Fibroblast of skin of right biceps (primary cell): ENCODE results near the gene NXPH1.

ENCODE experiments used
- DNase-seq: peaks from one replicate; pipeline ENCODE4 v3.0.0-alpha.2; 2013

The NXPH1 gene

DNA sequence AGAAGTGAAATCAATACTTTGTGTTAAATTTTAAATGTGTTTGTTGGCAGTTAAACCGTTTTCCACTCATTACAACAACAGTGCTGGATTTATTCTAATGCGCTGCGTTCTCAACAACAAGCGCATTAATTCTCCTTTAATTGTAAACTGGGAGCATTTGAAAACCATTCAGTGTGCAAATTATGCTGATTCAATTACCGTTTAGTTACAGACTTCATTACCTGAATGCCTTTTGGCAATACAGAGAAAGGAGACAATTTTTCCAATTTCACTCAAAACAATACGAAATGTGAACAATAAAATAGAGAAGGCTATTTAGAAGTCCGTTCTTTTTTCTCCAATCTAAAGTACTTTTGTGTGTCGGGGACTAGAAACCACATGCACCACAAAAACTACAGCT, 4.2 kb downstream of the NXPH1 start:
- DNase-seq, result no peak

DNA sequence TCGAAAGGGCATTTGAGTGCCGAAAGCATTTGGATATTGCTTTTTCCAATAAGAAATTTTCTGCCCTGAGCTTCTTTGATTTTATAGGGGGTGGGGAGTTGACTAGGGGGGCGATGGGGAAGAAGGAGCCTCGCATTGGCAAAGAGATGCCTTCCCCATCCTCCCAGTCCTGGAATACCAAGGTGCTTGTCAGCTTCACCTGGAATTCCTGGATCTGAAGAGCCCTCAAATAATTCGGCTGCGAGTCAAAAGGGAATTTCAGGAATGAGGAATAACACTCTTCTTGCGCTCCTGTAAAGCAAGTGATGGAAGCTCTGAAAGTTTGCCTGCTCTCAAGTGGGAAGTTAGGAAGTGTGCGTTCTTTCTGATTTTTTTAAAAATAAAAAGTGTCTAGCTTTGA, 7.3 kb downstream of the NXPH1 start:
- DNase-seq, result no peak

DNA sequence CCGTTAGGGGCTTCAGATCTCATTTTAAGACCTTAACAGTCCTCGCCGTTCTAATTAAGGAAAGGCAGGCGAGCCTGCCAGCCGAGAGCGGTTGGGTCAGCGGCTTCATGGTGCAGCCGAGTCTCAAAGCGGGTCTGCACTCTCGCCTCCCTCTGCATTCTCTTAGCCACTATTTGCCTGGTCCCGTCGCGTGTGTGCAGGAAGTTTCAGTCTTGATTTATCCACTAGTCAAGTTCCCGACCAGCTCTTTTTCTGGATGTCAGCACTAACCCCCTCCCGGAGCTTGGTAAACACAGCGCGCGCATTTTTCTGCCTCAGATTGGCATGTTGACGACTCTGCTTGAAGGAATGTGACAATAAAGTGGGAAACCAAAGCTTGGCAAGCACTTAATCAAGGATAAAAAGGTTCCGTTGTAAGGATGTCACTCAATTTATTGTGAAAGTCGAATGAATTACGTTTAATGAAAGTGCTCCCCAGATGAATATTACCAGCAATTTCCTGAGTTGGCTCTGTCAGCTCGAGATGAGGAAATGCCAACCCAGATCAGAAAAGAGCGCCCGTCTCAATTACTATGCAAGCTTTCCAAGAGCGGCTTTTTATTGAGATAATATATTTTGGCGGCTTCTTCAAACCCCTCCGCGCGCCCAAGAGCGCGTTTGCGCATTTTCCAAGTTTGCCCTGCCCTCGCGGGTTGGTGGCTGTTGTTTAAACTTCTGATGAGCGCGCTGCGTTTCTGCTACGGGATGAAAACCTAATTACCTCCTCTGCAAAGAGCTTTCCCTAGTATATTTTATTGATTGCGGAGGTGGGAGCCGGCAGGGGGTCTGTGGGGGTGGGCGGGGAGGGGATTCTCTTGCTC, 7.9 kb downstream of the NXPH1 start:
- DNase-seq, result no peak

DNA sequence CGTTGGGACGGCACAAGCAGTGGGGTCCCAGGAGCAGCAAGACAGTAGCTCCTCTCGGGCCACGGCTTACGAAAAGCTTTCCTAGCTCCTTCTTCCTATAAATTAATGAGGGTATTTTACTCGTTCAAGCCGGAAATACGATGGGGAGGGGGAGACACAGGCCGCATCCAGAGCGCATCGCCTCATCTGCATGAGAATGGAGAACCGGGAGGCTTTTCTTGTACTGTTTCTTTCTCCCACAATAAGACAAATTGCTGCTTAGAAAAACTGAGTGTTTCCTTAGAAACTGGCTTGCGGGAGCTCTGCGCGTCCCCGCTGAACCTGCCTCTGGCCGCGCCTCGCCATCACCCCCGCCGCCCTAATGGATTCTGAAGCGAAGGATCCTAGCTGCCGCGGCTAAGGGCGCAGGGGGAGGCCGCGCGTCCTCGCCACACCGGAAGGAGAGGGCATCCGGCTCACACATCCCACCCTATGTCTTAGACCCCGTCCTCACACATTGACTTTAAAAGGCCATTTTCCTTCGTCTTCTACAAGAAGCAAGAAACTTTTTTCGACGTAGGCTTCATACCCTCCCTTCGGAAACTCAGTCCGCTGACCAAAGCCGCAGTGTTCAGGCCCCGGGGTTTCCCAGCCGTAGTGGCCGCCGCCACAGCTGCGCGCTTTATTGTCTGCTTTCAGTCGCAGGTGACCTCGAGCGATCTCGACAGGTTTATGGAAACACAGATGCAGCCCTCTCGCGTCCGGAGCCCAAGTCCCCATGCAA, 8.8 kb downstream of the NXPH1 start:
- DNase-seq, result no peak

DNA sequence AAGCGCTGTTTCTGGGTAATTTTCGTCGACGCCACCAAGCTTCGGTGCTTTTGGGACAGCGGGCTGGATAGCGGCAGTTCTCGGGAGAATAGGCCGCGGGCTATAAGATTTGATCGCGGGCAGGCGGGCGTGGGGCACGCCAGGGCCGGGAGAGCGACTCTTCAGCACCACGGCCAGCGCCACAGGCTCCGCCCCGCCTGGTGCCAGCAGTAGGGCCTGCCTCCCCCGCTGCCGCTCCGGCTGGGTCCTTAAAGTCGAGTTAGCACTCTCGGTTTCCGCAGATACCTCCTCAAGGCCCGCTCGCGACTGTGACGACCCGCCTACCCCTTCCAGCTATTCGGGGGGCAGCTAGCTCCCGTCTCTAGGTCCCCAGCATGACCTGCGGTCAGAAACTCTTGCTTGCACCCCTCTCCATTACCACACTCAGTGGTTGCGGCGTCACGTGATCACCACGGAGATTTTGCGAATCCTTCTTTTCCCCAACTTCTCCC, 9.4 kb downstream of the NXPH1 start:
- peak; percentile 28 for DNase-seq

DNA sequence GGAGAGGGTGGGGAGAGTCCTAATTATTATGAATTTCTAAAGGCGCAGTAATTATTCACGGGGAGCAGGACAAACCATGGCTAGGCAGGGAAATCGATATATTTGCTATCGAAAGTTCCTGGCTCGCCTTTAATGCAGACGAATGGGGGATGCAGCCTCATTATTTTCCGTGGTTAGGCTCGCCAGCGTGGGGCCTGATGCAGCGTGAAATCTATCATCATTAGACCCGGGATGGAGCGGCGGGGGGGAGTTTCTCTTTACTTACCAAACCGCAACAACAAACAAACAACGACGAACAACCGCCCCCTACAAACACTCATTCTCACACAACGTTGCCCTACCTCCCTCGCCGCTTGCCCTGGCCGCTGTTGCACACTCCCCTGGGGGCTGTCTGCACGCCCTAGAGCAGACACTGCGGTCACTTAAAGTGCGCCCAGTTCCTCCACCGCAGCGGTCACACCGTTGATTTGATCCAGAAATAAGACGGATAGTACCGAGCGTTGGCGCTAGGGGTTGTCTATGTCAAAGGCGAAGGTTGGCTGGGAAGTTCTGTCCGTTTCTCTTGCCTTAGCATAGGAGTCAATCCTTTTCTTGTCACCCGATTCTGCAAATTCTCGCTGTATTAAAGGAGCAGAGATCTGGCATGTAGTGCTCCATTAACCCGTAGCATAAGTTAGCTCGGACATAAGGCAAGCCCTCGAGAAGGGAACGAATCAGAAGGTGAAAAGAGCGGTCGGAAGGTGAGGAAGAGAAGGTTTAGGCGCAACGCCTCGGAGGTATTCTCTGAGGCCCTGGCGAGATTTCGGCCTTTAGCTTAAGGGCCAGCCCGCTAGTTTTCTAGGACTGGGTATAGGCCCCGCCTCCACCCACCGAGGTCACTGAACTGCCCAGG, 10.4 kb downstream of the NXPH1 start:
- DNase-seq, result no peak

DNA sequence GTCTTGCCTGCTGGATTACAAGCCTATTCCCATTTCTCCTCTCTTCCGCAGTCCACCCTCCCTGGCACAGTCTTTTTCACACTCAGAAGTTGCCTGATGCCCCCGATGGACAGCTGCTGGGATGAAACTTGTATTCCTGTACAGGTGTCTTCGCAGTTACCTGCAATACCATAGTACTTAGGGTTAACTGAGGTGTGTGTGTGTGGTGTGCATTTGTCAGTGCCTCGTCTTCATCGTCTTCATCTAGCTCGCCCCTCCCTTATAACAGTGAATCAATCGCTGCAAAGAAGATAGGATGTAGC, 11.0 kb downstream of the NXPH1 start:
- no peak for DNase-seq

DNA sequence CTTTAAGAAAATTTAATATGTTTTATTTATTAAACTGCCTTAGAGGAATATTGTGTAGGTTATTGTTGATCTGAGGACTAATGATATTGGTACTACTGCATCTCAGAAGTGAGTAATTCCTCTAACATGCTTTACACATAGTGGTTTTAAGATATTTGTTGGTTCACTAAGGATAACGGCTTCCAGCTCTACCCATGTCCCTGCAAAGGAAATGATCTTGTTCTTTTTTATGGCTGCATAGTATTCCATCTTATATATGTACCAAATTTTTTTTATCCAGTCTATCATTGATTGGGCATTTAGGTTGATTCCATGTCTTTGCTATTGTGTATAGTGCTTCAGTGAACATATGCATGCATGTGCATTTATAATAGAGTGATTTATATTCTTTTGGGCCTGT, 20.1 kb downstream of the NXPH1 start:
- no peak for DNase-seq

DNA sequence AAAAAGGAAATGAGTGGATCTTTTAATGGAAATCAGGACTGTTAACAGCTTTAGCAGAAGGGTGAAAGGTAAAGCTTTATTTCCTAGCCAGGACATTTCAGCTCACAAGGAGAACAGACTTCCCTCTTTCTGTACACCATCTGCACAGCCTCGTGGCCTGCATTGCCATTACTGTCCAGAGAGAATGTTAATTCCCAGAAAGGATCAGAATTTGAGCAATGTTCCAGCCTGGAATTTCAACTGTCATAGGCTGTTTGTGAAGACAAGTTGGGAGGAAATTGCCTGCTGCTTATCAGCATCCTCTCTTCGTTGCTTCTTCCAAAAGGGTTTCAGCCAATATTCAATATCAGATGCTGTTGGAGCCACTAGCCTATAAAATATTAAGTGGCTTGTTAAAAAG, 22.0 kb downstream of the NXPH1 start:
- DNase-seq, result no peak

DNA sequence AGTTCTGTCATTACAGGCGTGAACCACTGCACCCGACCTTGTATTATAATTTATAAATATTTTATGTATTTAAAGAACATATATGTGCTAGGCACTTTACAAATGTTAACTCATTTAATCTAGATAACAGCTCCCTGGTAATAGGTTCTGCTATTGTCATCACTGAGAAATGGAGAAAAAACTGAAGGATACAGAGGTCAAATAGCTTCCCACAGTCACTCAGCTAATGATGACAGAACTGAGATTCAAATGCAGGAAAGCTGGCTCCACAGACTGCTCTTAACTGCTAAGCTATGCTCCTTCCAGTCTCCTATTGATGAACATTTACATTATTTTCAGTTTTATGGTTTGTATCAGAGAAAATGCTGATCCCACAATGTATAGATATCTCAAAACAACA, 28.9 kb downstream of the NXPH1 start:
- no peak for DNase-seq

DNA sequence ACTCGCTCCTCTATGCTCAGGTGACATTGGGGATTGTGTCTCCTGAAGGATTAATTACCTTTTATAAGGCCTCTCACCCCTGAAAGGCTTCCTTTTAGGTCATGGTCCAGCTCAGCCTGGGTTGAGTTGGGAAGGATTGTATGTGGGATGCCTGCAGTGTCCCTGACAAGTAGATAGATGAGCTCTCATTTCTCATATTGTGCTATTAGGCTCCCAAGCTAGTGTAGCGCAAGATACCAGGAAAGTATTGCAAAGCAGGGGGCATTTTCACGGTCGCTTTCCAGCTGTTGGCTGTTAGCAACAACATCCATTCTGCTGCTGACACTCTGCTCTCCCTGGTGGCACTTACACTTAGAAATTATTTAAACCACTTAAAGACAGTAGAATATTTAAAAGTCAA, 31.9 kb downstream of the NXPH1 start:
- DNase-seq, result no peak

DNA sequence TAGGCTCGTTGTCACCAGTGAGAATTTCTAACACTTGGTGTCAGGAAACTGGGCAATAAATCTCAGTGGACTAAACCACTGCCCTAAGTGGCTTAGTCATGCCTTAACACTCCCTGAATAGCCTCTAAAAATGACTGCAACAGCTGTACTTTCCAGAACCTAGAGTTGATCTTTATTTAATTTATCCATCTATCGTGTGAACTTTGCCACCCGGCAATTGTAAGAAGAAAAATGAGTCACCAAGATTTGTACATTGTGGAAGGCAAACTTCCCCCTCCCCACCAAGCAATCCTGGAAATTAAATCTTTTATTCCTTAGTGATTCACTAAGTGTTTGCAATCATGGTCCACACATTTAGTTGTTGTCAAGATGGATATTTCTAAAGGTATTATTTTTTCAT, 47.1 kb downstream of the NXPH1 start:
- no peak for DNase-seq

DNA sequence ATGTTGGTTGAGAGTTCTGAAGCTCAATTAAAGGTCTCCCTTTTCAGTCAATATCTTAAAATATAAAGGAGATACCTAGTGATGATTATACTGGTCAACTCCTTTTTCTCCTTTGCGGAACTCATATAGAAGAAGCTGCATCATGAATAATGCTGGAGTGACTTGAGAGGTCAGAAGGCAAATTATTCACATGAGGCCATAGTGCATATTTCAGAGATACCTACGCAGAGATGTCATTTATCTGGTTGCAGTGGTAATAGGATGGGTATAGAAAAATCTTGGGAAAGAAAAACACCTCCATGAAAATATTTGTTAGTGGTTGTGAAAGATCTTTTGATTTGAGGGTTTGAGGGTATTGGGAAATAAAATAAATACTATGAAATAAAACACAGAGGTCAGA, 47.7 kb downstream of the NXPH1 start:
- no peak for DNase-seq

DNA sequence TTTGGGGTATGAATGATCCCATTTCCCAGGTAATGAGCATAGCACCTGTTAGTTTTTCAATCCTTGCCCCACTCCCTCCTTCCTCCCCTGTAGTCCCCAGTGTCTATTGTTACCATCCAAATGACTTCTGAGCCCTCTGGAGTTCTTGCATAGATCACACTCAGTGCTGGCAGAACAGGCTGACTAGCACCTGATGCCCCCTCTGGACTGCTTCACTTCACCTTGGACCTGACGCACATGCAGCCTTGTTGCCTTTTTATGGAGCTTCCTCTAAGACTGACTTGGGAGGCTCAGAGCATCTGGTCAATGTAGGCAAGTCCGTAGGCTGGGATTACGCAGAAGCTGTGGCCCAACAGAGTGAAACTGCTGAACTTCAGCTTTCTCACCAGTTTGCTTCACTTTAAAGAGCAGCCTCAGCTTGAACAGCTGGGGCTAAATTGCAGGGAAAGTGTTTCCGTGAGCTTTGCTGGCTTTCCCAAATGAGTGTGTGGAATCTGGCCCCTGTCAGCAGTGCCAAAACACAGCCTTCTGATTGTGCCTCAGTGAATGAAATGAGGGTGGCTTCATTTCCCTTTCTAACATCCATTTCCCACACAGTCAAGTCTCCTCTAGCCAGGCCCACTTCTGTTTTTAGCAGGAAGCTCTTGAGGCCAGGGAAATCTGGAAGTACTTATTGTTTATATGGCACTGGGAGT, 48.5 kb downstream of the NXPH1 start:
- DNase-seq, result no peak

DNA sequence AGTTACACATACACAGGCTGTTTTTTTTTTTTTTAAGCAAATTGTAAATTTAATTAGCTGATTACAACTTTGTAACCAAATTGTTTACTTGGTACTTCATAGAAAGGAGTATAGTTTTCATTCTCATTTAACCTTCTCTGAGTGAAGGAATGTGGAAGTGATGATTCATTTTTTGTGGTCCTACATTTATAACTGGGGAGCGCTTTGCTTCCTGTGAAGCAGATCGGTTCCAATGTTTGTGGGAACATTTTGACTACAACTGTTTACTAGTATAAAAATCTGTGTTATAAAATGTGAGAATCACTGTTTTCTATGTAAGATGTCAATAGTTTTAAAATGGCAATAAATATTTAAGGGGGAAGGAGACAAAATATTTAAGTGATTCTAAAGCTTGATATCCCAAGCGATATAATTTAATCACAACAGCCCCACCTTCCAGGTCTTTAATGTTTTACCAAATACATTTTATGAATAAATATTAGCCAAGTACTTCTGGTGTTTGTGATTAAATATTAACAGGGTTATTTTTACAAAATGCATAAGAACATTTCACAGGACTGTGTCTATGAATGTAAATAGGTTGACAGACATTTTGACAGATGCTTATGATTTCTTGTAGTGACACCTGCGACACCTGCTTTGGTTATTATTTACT, 57.1 kb downstream of the NXPH1 start:
- no peak for DNase-seq

DNA sequence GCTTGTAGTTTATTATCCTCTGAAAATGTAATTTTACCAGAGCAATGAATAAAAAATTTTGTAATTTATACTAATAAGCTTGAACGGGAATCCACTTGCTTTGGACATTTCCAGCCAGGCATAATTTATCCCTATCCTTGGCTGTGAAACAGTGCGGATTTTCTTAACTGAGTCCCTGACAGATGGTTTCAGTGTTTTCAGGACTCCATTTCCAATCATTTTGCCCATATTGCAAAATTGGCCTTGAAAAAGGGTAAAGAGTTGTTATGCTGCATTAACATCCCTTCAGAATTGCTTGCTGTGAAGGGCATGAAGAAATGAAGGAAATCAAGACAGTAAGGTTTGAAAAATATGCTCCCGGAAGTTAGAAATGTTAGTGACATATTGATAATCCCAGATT, 57.7 kb downstream of the NXPH1 start:
- no peak for DNase-seq

DNA sequence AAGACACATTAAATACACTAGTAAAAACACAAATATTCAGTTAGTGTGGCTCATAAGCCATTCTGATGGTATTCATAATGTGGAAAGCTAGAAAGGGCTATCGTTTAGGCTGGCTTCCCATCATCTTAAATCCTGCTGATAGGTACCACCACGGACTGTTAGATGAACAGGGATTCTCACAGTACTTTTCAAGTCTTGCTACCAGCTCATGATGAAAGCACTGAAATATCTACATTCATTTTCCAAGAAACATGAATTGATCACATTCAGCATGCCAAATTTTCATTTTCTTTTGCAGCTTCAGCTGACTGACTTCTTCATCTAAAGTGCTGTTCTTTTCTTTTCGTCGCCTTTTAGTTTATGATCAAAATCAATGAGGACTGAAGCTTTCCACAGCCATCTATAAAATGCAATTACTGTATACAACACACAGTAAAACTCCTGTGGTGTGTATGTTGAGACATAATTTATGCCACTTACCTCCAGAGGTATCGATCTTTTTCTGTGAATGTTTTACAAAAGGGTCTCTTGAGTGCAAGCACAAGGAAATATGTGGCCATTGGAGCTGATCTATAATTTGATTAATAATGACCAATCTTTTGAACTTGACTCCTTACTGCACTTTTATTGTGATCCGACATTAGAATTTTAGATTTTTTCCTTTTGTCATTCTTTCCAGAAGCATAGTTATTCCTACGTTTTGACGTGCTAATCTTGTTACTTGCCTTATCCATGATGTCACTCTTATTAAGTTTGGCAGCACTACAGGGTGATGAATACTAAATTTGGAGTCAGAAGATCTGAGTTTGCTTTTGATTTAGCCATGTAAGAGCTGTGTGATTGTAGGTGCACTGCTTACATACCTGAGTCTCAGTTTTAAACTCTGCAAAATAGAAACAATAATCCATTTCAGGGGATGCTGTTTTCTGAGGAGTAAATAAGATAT, 58.4 kb downstream of the NXPH1 start:
- no peak for DNase-seq

DNA sequence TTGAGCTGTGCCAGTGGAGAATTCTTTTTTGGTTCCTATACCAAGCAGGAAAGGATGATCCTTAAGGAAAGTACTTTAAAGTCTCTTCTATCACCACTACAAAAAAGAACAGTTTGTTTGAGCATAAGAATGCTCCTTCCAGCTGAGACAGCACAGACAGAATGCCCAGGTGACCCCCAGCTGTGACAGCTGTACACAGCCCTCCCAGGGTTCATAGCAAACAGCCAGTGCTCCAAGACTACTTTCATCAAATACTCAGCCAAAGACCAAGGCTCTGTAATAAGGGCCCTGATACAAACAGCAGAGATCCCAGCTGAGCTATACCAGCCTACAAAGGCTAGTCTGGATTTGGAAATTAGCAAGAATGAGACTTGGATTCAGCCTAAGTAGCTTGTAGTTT, 65.7 kb downstream of the NXPH1 start:
- DNase-seq, result no peak

DNA sequence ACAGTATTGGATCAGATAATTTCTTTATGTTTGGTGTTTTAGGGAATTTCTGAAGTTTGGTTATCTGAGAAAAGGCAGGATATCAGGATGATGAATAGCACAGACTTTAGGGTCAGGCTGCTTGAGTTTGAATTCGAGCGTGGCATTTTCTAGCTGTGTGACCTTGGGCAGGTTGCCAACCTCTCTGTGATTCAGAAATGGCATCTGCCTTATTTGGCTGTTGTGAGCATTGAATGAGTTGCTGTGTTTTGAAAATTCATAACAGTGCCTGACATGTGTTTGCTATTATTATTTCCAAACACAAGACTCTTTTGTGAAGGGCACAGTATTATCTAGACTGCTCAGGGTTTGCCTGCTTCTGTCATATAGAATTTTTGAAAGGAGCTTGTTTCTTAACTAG, 66.9 kb downstream of the NXPH1 start:
- DNase-seq, result no peak

DNA sequence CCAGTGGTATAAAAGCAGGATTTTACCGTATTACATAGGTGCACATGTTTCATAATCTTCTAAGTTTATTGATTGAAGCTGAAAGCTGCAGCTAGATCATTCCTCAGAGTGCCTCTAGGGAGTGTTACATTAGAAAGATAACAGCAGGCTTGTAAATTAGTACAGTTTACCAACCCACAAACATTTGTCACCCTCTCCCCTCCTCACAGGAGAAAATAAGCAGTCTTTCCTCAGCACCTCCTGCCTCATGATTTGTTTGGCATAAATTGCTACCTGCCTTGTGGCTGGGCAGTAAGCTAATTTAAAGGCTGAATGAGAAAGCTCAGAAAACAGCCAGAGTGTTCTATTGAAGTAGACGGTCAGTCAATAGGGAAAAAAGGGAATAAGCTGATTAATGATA, 74.2 kb downstream of the NXPH1 start:
- no peak for DNase-seq

DNA sequence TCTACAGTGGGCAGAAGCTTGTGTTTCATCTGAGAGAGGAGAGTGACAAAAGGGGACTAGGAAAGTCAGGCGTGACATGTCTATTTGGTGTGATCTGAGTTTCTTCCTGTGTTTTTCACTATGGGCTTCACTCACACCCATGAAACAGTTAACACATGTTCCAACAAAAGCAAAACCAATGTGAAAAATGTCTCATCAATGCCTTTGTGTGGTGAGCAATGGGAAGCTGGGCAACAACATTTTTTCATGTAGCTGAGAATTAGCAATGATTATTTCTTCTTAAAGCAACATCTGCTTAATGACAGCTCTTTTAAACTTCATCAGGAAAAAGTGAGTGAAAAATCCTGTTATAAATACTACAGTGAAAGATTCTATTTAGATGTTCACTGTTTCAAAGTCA, 76.2 kb downstream of the NXPH1 start:
- DNase-seq, result no peak
